Neural progenitor cell (in vitro differentiated cells): Measurements from ENCODE around the gene OTUD1. TPM values are rescaled to one million over a fixed set of nuclear protein-coding genes. Genes with fewer than 3 reads are reported as not detected.

Experiments
- DNase-seq: peaks from one replicate; pipeline ENCODE4 v3.0.0-alpha.2; 2016; ENCODE audit warnings: low spot score
- H2AFZ ChIP-seq: fragments of 200-600 bp; sonication (generic); replicated peaks from 2 replicates; pipeline ENCODE4 v1.6.1; 2016; ENCODE audit warnings: antibody characterized with exemption
- H3F3A ChIP-seq: fragments of 200-600 bp; sonication (generic); 2 replicates; pipeline ENCODE4 v1.6.1; 2016; ENCODE audit warnings: antibody characterized with exemption, low read depth
- H3K27ac ChIP-seq: fragments of 200-600 bp; sonication (generic); 2 replicates; pipeline ENCODE4 v1.5.1; 2016; ENCODE audit warnings: mild to moderate bottlenecking
- H3K27me3 ChIP-seq: fragments of 200-600 bp; sonication (generic); 2 replicates; pipeline ENCODE4 v1.6.1; 2016; ENCODE audit warnings: mild to moderate bottlenecking, moderate library complexity
- H3K36me3 ChIP-seq: fragments of 200-600 bp; sonication (generic); 2 replicates; pipeline ENCODE4 v1.5.1; 2016
- H3K4me1 ChIP-seq: fragments of 200-600 bp; sonication (generic); 2 replicates; pipeline ENCODE4 v1.6.1; 2016; ENCODE audit warnings: mixed run types
- H3K4me2 ChIP-seq: fragments of 200-600 bp; sonication (generic); 2 replicates; pipeline ENCODE4 v1.6.1; 2016
- H3K4me3 ChIP-seq: fragments of 200-600 bp; sonication (generic); 2 replicates; pipeline ENCODE4 v1.5.1; 2016
- H3K79me2 ChIP-seq: fragments of 200-600 bp; sonication (generic); 2 replicates; pipeline ENCODE4 v1.6.1; 2016; ENCODE audit warnings: low read depth
- H3K9ac ChIP-seq: fragments of 200-600 bp; sonication (generic); 2 replicates; pipeline ENCODE4 v1.6.1; 2016
- H3K9me3 ChIP-seq: fragments of 200-600 bp; sonication (generic); 2 replicates; pipeline ENCODE4 v1.5.1; 2016; ENCODE audit warnings: low read depth
- H4K20me1 ChIP-seq: fragments of 200-600 bp; sonication (generic); 2 replicates; pipeline ENCODE4 v1.6.1; 2016; ENCODE audit warnings: low read depth
- H3K27ac Mint-ChIP-seq: 3 replicates; pipeline ENCODE4 v1.8.0; 2021; ENCODE audit warnings: mixed read lengths
- H3K27me3 Mint-ChIP-seq: 2 replicates; pipeline ENCODE4 v1.8.0; 2022; ENCODE audit warnings: low read depth, mild to moderate bottlenecking, inconsistent platforms, moderate library complexity, mixed read lengths; ENCODE audit not compliant: insufficient read depth
- H3K36me3 Mint-ChIP-seq: 3 replicates; pipeline ENCODE4 v1.8.0; 2021; ENCODE audit warnings: mixed read lengths
- H3K4me1 Mint-ChIP-seq: 3 replicates; pipeline ENCODE4 v1.8.0; 2021; ENCODE audit warnings: mixed read lengths
- H3K4me3 Mint-ChIP-seq: 3 replicates; pipeline ENCODE4 v1.8.0; 2021; ENCODE audit warnings: mild to moderate bottlenecking, moderate library complexity, mixed read lengths
- H3K9me3 Mint-ChIP-seq: 3 replicates; pipeline ENCODE4 v1.8.0; 2020; ENCODE audit warnings: mixed read lengths
- EZH2 ChIP-seq: fragments of 200-600 bp; sonication (generic); IDR thresholded peaks from 2 replicates; pipeline ENCODE4 v1.6.1; 2017; ENCODE audit warnings: antibody characterized with exemption, mild to moderate bottlenecking, moderate library complexity
- EZH2phosphoT487 ChIP-seq: fragments of 200-600 bp; sonication (generic); IDR thresholded peaks from 2 replicates; pipeline ENCODE4 v1.6.1; 2017; ENCODE audit warnings: antibody characterized with exemption
- total RNA-seq: library from RNA; depleted of rRNA; stranded (reverse); fragments of >200 nt; gene quantifications from 2 replicates; pipeline ENCODE4 v1.2.3, GENCODE V29; 2015; ENCODE audit warnings: low replicate concordance
- TF ChIP-seq, protein P1 (sequence below): fragments of 200-600 bp; sonication (generic); IDR thresholded peaks from 2 replicates; pipeline ENCODE4 v1.5.1; 2017; ENCODE audit warnings: antibody characterized with exemption, mild to moderate bottlenecking

The OTUD1 gene
- total RNA-seq, 1 donor from 2014 or later = 7.9 TPM

DNA sequence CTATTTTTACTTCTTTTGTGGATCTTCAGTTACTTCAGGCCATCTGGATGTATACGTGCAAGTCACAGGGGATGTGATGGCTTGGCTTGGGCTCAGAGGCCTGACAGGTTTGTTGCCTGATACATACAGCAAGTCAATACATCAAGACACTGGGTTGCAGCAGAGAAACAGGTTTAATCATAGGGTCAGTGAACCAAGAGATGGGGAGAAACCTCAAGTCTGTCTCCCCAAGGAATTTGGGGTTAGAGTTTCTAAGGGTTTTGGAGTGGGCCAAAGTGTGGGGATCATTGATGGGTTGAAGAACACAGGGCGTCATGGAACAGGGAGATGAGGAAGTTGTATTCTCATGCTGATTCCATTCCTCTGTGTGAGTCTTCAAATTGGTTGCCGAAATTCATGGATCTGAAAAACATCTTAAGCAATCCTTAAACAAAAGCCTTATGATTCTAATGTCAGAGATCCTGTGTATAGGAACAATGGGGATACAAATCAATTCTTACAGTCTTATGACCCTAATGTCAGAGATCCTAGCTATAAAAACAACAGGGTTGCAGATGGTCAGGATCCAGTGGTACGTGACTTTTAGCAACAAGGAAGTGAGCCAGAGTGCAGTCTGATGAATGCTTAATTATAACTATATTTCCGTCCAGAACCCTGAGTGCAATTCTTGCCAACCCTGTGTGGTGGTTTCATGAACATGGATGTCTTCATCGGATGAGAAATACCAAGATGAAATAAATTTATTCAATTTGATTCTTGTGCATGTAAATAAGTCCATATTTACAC is 18.9 kb downstream of the OTUD1 start:
- no peak overlapping the region for H3K4me3 Mint-ChIP-seq
- H3K36me3 Mint-ChIP-seq = no peaks in the 10 kb centered on the region
- no peak overlapping the region for H3K27ac Mint-ChIP-seq
- peaks cover 2% of the 10 kb centered on the region for H3K27me3 Mint-ChIP-seq
- Histone ChIP-seq H3K27ac (no peak overlapping the region), H3K4me2 (no peak overlapping the region), H3K9ac (no peak overlapping the region), H3K9me3 (no peaks in the 10 kb centered on the region), H3K36me3 (no peaks in the 10 kb centered on the region), H4K20me1 (no peaks in the 10 kb centered on the region), H2AFZ (no peak overlapping the region), H3F3A (no peaks in the 10 kb centered on the region), H3K79me2 (no peaks in the 10 kb centered on the region), H3K27me3 (no peaks in the 10 kb centered on the region), H3K4me1 (no peaks in the 10 kb centered on the region), H3K4me3 (no peak overlapping the region)
- DNase-seq = no peak
- peaks cover 41% of the 10 kb centered on the region for H3K4me1 Mint-ChIP-seq
- TF ChIP-seq, protein P1, sequence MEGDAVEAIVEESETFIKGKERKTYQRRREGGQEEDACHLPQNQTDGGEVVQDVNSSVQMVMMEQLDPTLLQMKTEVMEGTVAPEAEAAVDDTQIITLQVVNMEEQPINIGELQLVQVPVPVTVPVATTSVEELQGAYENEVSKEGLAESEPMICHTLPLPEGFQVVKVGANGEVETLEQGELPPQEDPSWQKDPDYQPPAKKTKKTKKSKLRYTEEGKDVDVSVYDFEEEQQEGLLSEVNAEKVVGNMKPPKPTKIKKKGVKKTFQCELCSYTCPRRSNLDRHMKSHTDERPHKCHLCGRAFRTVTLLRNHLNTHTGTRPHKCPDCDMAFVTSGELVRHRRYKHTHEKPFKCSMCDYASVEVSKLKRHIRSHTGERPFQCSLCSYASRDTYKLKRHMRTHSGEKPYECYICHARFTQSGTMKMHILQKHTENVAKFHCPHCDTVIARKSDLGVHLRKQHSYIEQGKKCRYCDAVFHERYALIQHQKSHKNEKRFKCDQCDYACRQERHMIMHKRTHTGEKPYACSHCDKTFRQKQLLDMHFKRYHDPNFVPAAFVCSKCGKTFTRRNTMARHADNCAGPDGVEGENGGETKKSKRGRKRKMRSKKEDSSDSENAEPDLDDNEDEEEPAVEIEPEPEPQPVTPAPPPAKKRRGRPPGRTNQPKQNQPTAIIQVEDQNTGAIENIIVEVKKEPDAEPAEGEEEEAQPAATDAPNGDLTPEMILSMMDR = no peak
- TF ChIP-seq EZH2phosphoT487 (no peak), EZH2 (no peak)
- peaks cover 2% of the 10 kb centered on the region for H3K9me3 Mint-ChIP-seq

DNA sequence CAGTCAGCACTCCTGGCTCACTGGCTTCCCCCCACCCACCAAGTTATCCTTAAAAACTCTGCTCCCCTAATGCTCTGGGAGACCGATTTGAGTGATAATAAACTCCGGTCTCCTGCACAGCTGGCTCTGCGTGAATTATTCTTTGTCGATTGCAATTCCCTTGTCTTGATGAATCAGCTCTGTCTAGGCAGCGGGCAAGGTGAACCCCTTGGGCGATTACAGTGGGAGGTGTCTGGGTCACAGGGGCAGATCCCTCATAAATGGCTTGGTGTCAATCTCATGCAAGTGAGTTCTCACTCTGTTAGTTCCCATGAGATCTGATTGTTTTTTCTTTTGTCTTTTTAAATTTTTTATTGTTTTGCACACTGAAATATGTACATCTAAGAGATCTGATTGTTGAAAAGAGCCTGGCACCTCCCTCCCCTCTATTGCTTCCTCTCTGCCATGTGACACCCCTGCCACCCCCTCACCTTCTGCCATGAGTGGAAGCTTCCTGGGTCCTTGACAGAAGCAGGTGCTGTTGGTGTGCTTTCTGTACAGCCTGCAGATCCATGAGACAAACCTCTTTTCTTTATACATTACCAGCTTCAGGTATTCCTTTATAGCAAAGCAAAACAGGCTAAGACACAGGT is 20.5 kb downstream of the OTUD1 start:
- no peak for TF ChIP-seq EZH2
- TF ChIP-seq, protein P1 = no peak
- no peak for TF ChIP-seq EZH2phosphoT487
- Histone ChIP-seq H3F3A (no peaks in the 10 kb centered on the region), H3K27me3 (no peaks in the 10 kb centered on the region), H3K36me3 (no peaks in the 10 kb centered on the region), H3K79me2 (no peaks in the 10 kb centered on the region), H3K4me2 (no peak overlapping the region), H3K4me1 (no peaks in the 10 kb centered on the region), H3K9me3 (no peaks in the 10 kb centered on the region), H3K9ac (no peak overlapping the region), H2AFZ (no peak overlapping the region), H4K20me1 (no peaks in the 10 kb centered on the region), H3K27ac (no peak overlapping the region), H3K4me3 (no peak overlapping the region)
- Mint-ChIP-seq H3K4me3 (peak overlapping the region; percentile 36), H3K4me1 (peaks cover 41% of the 10 kb centered on the region), H3K9me3 (peaks cover 2% of the 10 kb centered on the region), H3K36me3 (no peaks in the 10 kb centered on the region), H3K27ac (peak overlapping the region; percentile 38), H3K27me3 (peaks cover 2% of the 10 kb centered on the region)
- no peak for DNase-seq

DNA sequence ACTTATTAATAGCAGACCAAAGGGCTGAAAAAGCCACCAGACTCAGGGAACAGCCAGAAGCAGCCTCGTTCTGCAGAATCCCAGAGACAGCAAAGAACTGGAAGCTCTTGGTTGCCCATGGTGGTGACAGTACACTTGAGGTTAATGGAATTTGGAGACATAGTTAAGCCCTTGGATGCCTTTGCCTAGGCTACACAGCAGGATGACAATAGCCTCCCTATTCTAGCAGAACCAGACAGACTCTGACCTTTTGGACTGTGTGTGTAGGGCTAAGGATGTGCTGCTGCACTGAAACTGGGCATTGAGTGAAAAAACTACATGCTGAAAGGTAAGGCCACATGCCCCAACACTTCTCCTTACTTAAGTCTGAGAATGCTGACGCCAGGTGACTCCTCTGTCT is 22.7 kb downstream of the OTUD1 start:
- H3K27me3 Mint-ChIP-seq = peaks cover 2% of the 10 kb centered on the region
- no peaks in the 10 kb centered on the region for H3K27me3 ChIP-seq
- no peaks in the 10 kb centered on the region for H3K36me3 Mint-ChIP-seq
- H3K79me2 ChIP-seq = no peaks in the 10 kb centered on the region
- no peaks in the 10 kb centered on the region for H3F3A ChIP-seq
- no peak overlapping the region for H3K4me2 ChIP-seq
- H3K27ac ChIP-seq = no peak overlapping the region
- H3K9me3 Mint-ChIP-seq = peaks cover 2% of the 10 kb centered on the region
- H3K36me3 ChIP-seq = no peaks in the 10 kb centered on the region
- H3K4me1 ChIP-seq = no peaks in the 10 kb centered on the region
- DNase-seq = peak; percentile 7
- no peak overlapping the region for H2AFZ ChIP-seq
- peak overlapping the region; percentile 7 for H3K27ac Mint-ChIP-seq
- no peak overlapping the region for H3K9ac ChIP-seq
- H4K20me1 ChIP-seq = no peaks in the 10 kb centered on the region
- TF ChIP-seq, protein P1 = no peak
- TF ChIP-seq EZH2phosphoT487 = no peak
- TF ChIP-seq EZH2 = no peak
- H3K4me3 ChIP-seq = no peak overlapping the region
- no peaks in the 10 kb centered on the region for H3K9me3 ChIP-seq
- H3K4me3 Mint-ChIP-seq = no peak overlapping the region
- H3K4me1 Mint-ChIP-seq = peaks cover 41% of the 10 kb centered on the region
